ENCODE measurements around the gene CCSER2.
A peak's percentile ranks its signal among the peaks of the same experiment; 100 is the strongest.

The CCSER2 gene

GRCh38 chr10:84537447-84537931 is 209.1 kb downstream of the CCSER2 start:
- peak; percentile 66 for TF ChIP-seq CTCF (IDR thresholded peaks at IDR 0.05; ENCODE audit: low read depth, low read length, missing control alignments)
- in situ Hi-C loops (cut with HindIII; ENCODE audit: low pct_ligation_motif_present, low sequenced_read_pairs), result loop anchor here (25.0 kb wide), 1 partner anchor 275 kb away; no protein-coding TSS in a partner anchor

GRCh38 chr10:84538036-84538435 is 209.6 kb downstream of the CCSER2 start:
- DNase-seq, result no peak
- in situ Hi-C loops (cut with HindIII; ENCODE audit: low pct_ligation_motif_present, low sequenced_read_pairs), result loop anchor here (25.0 kb wide), 1 partner anchor 276 kb away; no protein-coding TSS in a partner anchor
- no peak overlapping the region for H3K4me3 ChIP-seq (ENCODE audit: low read depth, low read length)
- TF ChIP-seq CTCF (IDR thresholded peaks at IDR 0.05; ENCODE audit: low read depth, low read length, missing control alignments), result no peak
- H3K36me3 ChIP-seq (replicated peaks), result no peaks in the 10 kb centered on the region
- no peaks in the 10 kb centered on the region for H3K27me3 ChIP-seq (replicated peaks)
- H3K27ac ChIP-seq, result no peak overlapping the region

More at GRCh38 chr10:84537447-84537931, 209.1 kb downstream of the CCSER2 start:
- Histone ChIP-seq H3K4me3 (ENCODE audit: low read depth, low read length) (no peak overlapping the region), H3K36me3 (replicated peaks) (no peaks in the 10 kb centered on the region), H3K27me3 (replicated peaks) (no peaks in the 10 kb centered on the region), H3K27ac (no peak overlapping the region)
- DNase-seq, result peak; percentile 56

DNA sequence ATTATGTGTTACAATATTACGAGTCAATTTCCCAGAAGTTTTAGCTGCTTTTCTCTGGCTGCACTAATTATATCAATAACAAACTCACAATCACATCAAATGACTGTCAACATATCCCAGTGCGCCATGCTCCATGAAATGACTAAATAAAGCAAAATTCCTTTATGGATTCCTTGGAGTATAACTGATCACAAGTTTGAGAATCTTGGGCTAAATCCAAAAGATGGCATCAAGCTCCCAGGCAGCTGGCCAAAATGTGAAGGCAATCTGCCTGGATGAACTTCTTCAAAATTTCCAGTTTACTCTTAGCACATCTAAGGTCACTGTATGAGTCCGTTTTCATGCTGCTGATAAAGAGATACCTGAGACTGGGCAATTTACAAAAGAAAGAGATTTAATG is 210.8 kb downstream of the CCSER2 start:
- Histone ChIP-seq H3K4me3 (ENCODE audit: low read depth, low read length) (no peak overlapping the region), H3K27ac (peak overlapping the region; percentile 88), H3K27me3 (replicated peaks) (no peaks in the 10 kb centered on the region), H3K36me3 (replicated peaks) (no peaks in the 10 kb centered on the region)
- DNase-seq, result peak; percentile 16
- in situ Hi-C loops (cut with HindIII; ENCODE audit: low pct_ligation_motif_present, low sequenced_read_pairs), result loop anchor here (25.0 kb wide), 1 partner anchor 277 kb away; no protein-coding TSS in a partner anchor
- no peak for TF ChIP-seq CTCF (IDR thresholded peaks at IDR 0.05; ENCODE audit: low read depth, low read length, missing control alignments)

DNA sequence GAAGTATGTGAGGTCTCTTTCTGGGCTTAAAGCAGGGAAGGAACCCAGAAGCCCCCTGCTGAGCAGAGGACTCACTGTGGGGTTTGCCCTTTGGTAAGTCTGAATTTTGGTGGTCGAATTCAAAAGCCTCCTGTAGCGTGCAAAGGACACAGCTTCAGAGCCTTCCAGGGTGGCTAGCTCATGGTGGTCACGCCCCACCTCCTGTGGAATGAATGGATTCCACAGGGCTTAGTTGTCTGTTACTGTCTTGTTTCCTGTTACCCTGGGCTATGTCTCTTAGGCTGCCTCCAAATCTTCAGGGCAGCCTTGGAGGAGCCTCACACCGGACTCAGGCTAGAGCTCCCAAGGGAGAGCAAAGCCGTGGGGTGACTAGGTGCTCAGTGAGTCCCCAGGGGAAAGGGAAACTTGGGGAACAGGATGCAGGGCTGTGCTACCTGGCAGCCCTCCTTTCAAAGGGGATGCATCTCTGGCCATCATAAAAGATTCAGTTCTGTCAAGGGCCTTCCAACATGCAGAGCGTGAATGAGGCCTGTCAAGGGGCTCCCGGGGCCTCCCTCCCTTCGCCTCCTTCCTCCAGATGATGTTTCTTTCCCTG is 211.7 kb downstream of the CCSER2 start:
- Histone ChIP-seq H3K27ac (peak overlapping the region; percentile 88), H3K4me3 (ENCODE audit: low read depth, low read length) (peak overlapping the region; percentile 51)
- in situ Hi-C loops (cut with HindIII; ENCODE audit: low pct_ligation_motif_present, low sequenced_read_pairs), result loop anchor here (25.0 kb wide), 1 partner anchor 278 kb away; no protein-coding TSS in a partner anchor

GRCh38 chr10:84540617-84541288 is 212.4 kb downstream of the CCSER2 start:
- Histone ChIP-seq H3K4me3 (ENCODE audit: low read depth, low read length) (peak overlapping the region; percentile 51), H3K27ac (peak overlapping the region; percentile 88), H3K27me3 (replicated peaks) (no peaks in the 10 kb centered on the region), H3K36me3 (replicated peaks) (no peaks in the 10 kb centered on the region)
- DNase-seq, result peak; percentile 69
- peak; percentile 91 for TF ChIP-seq CTCF (IDR thresholded peaks at IDR 0.05; ENCODE audit: low read depth, low read length, missing control alignments)
- in situ Hi-C loops (cut with HindIII; ENCODE audit: low pct_ligation_motif_present, low sequenced_read_pairs), result loop anchor here (25.0 kb wide), 1 partner anchor 278 kb away; no protein-coding TSS in a partner anchor

More for the DNA sequence above, 211.7 kb downstream of the CCSER2 start:
- peak; percentile 93 for DNase-seq
- TF ChIP-seq CTCF (IDR thresholded peaks at IDR 0.05; ENCODE audit: low read depth, low read length, missing control alignments), result no peak
- no peaks in the 10 kb centered on the region for H3K27me3 ChIP-seq (replicated peaks)
- H3K36me3 ChIP-seq (replicated peaks), result no peaks in the 10 kb centered on the region

Data from brain microvascular endothelial cell (primary cell).